HEK293 (cell line): ENCODE results near the gene ZCCHC24.

ENCODE experiments used
- CTCF ChIA-PET: fragments of 350-600 bp; formaldehyde crosslinking; extraction: SDS; loops from one replicate; lab custom pipeline; 2021; ENCODE audit warnings: antibody characterized with exemption; lab: Yijun Ruan, JAX
- POLR2A ChIA-PET: fragments of 300-600 bp; formaldehyde crosslinking; extraction: SDS; loops from one replicate; lab custom pipeline; 2020; ENCODE audit warnings: antibody characterized with exemption, inconsistent platforms; lab: Yijun Ruan, JAX
- H3K27ac ChIP-seq: fragments of 200-500 bp; sonication (Bioruptor generic); 2 replicates; pipeline ENCODE4 v1.5.1; 2014; ENCODE audit warnings: low read depth, low read length, control low read depth, inconsistent platforms; ENCODE audit errors: extremely low read depth
- H3K36me3 ChIP-seq, 2 experiments: fragments of 200-500 bp in 1 of 2; sonication (Bioruptor generic) in 1 of 2; 1 replicate in 1 of 2; 2 replicates in 1 of 2; pipeline ENCODE4 v1.5.1; 2014 to 2017; ENCODE audit warnings: inconsistent platforms in 2 of 2, low read length in 2 of 2; ENCODE audit not compliant: control insufficient read depth in 2 of 2, insufficient read depth in 1 of 2
- H3K4me1 ChIP-seq: fragments of 200-500 bp; sonication (Bioruptor generic); 2 replicates; pipeline ENCODE4 v1.5.1; 2014; ENCODE audit warnings: mild to moderate bottlenecking, low read length, inconsistent platforms; ENCODE audit not compliant: control insufficient read depth, insufficient read depth
- H3K4me3 ChIP-seq: 2 replicates; pipeline ENCODE4 v1.5.1; 2011; ENCODE audit warnings: low read depth, mild to moderate bottlenecking, control low read depth, low read length, moderate library complexity
- H3K9me3 ChIP-seq: fragments of 200-500 bp; sonication (Bioruptor generic); 2 replicates; pipeline ENCODE4 v1.5.1; 2014; ENCODE audit warnings: low read depth, low read length, inconsistent platforms; ENCODE audit not compliant: control insufficient read depth, insufficient read depth
- AEBP2 ChIP-seq: fragments of 450-650 bp; formaldehyde crosslinking; IDR thresholded peaks from 2 replicates; pipeline ENCODE4 v1.5.1; 2016; ENCODE audit warnings: missing biosample characterization, missing genetic modification characterization, borderline replicate concordance
- EGR2 ChIP-seq: fragments of 450-650 bp; formaldehyde crosslinking; IDR thresholded peaks from 2 replicates; pipeline ENCODE4 v1.5.1; 2016; ENCODE audit warnings: low read depth, missing biosample characterization, missing genetic modification characterization
- HOXD13 ChIP-seq: sonication (generic); formaldehyde crosslinking; IDR thresholded peaks from 2 replicates; pipeline ENCODE4 v1.8.0; 2022; ENCODE audit warnings: missing genetic modification reagents, borderline replicate concordance
- INSM2 ChIP-seq: fragments of 450-650 bp; formaldehyde crosslinking; IDR thresholded peaks from 2 replicates; pipeline ENCODE4 v1.5.1; 2016; ENCODE audit warnings: missing biosample characterization, missing genetic modification characterization
- ZBTB26 ChIP-seq: fragments of 450-650 bp; formaldehyde crosslinking; optimal IDR thresholded peaks from 2 replicates; pipeline ENCODE3; 2016; ENCODE audit warnings: missing biosample characterization, mild to moderate bottlenecking, missing genetic modification characterization
- ZFHX2 ChIP-seq: fragments of 450-650 bp; formaldehyde crosslinking; conservative IDR thresholded peaks from 2 replicates; pipeline ENCODE4 v1.5.1; 2016; ENCODE audit warnings: missing biosample characterization, missing genetic modification characterization
- ZNF174 ChIP-seq: fragments of 450-650 bp; formaldehyde crosslinking; IDR thresholded peaks from 2 replicates; pipeline ENCODE4 v1.5.0; 2017; ENCODE audit warnings: missing biosample characterization, mild to moderate bottlenecking, missing genetic modification characterization
- ZNF24 ChIP-seq: fragments of 450-650 bp; formaldehyde crosslinking; IDR thresholded peaks from 2 replicates; pipeline ENCODE4 v1.5.1; 2016; ENCODE audit warnings: missing biosample characterization, missing genetic modification characterization
- ZNF398 ChIP-seq: fragments of 450-650 bp; formaldehyde crosslinking; IDR thresholded peaks from 2 replicates; pipeline ENCODE4 v1.5.1; 2017; ENCODE audit warnings: missing biosample characterization, missing genetic modification characterization
- ZNF654 ChIP-seq: fragments of 450-650 bp; formaldehyde crosslinking; IDR thresholded peaks from 2 replicates; pipeline ENCODE4 v1.5.1; 2016; ENCODE audit warnings: low read depth, missing biosample characterization, missing genetic modification characterization
- ZNF658 ChIP-seq: fragments of 450-650 bp; formaldehyde crosslinking; IDR thresholded peaks from 2 replicates; pipeline ENCODE4; 2016; ENCODE audit warnings: missing biosample characterization, missing genetic modification characterization
- ZNF692 ChIP-seq: fragments of 450-650 bp; formaldehyde crosslinking; IDR thresholded peaks from 2 replicates; pipeline ENCODE4 v1.5.1; 2016; ENCODE audit warnings: missing biosample characterization, missing genetic modification characterization
- ZNF747 ChIP-seq: fragments of 450-650 bp; formaldehyde crosslinking; IDR thresholded peaks from 2 replicates; pipeline ENCODE4 v1.5.1; 2016; ENCODE audit warnings: missing biosample characterization, missing genetic modification characterization
- TF ChIP-seq, protein P1 (sequence below): fragments of 450-650 bp; formaldehyde crosslinking; IDR thresholded peaks from 2 replicates; pipeline ENCODE4 v1.5.1; 2016; ENCODE audit warnings: missing biosample characterization, missing genetic modification characterization

Gene ZCCHC24

GRCh38 chr10:79378647-79379511 lies 66.5 kb downstream of the ZCCHC24 start (continued):
- TF ChIP-seq AEBP2 (tag by site-specific recombination), result peak; percentile 33; the same call in 1 of the 2 replicates
- peak; percentile 61; the same call in 1 of the 2 replicates for TF ChIP-seq ZNF658
- TF ChIP-seq ZNF398 (tag by site-specific recombination), result no peak
- TF ChIP-seq ZNF174 (tag by site-specific recombination), result no peak
- TF ChIP-seq, all 188 proteins: peak for 6

GRCh38 chr10:79378383-79378646 lies 67.1 kb downstream of the ZCCHC24 start:
- Histone ChIP-seq H3K4me3 (no peak overlapping the region), H3K9me3 (no peaks in the 10 kb centered on the region), H3K36me3 (no peaks in the 10 kb centered on the region), H3K4me1 (peaks cover 4% of the 10 kb centered on the region), H3K27ac (no peak overlapping the region)
- POLR2A ChIA-PET, result no interaction called here
- TF ChIP-seq INSM2 (no peak), ZNF654 (tag by site-specific recombination) (no peak), EGR2 (tag by site-specific recombination) (peak; percentile 89; the same call in 1 of the 2 replicates), HOXD13 (CRISPR knock-in tag) (no peak), ZBTB26 (tag by site-specific recombination) (peak; percentile 26), ZNF692 (tag by site-specific recombination) (no peak), ZFHX2 (tag by site-specific recombination) (peak; percentile 89), ZNF747 (tag by site-specific recombination) (0 out of 2 replicates have a peak, but pooled peaks have one; percentile 44), ZNF24 (no peak)
- TF ChIP-seq, protein P1, sequence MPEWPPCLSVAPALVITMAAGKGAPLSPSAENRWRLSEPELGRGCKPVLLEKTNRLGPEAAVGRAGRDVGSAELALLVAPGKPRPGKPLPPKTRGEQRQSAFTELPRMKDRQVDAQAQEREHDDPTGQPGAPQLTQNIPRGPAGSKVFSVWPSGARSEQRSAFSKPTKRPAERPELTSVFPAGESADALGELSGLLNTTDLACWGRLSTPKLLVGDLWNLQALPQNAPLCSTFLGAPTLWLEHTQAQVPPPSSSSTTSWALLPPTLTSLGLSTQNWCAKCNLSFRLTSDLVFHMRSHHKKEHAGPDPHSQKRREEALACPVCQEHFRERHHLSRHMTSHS (tag by site-specific recombination), result 0 out of 2 replicates have a peak, but pooled peaks have one; percentile 28
- CTCF ChIA-PET, result no interaction called here
